GM12878 (cell line): ENCODE measurements around the gene ATG101. TPM values are rescaled to one million over a fixed set of nuclear protein-coding genes. Genes with fewer than 3 reads are reported as not detected.
A peak's percentile ranks its signal among the peaks of the same experiment; 100 is the strongest.

Source experiments
- ATAC-seq: fragments of 200-7000 bp; cut with Tn5 transposase; 3 replicates; pipeline ENCODE4 v1.9.1; 2020; ENCODE audit warnings: mild to moderate bottlenecking, moderate library complexity
- BruUV-seq: library from RNA; stranded (reverse); fragments of 400-500 nt; replicated peaks from 2 replicates; lab custom pipeline; 2021; lab: Mats Ljungman, UMichigan
- CTCF ChIA-PET: fragments of 300-600 bp; sonication (Branson Sonifier 250); formaldehyde crosslinking; extraction: SDS; loops from one replicate; lab custom pipeline; 2021; ENCODE audit warnings: inconsistent platforms; lab: Yijun Ruan, JAX
- POLR2A ChIA-PET: fragments of 350-600 bp; formaldehyde crosslinking; extraction: SDS; loops from one replicate; lab custom pipeline; 2021; ENCODE audit warnings: inconsistent platforms; lab: Charles Lee
- RAD21 ChIA-PET: fragments of 300-600 bp; sonication (Branson Sonifier 250); formaldehyde crosslinking; loops from one replicate; lab custom pipeline; 2023; ENCODE audit warnings: antibody characterized with exemption; ENCODE audit not compliant: unreplicated experiment; lab: Charles Lee
- SMC1A ChIA-PET: fragments of 300-600 bp; sonication (Branson Sonifier 250); formaldehyde crosslinking; loops from one replicate; lab custom pipeline; 2023; ENCODE audit not compliant: unreplicated experiment, uncharacterized antibody; lab: Charles Lee
- DNase-seq: peaks from one replicate; pipeline ENCODE4 v3.0.0-alpha.2; 2011; ENCODE audit warnings: low read depth, low spot score
- FAIRE-seq: peaks from 3 replicates; lab custom pipeline; 2011; peaks lifted over from hg19 to GRCh38; lab: Jason Lieb, UNC
- H2AFZ ChIP-seq: 2 replicates; pipeline ENCODE4 v1.6.0; 2011; ENCODE audit warnings: low read depth, low read length, control low read depth; ENCODE audit not compliant: control insufficient read depth
- H3K27ac ChIP-seq: 2 replicates; pipeline ENCODE4 v1.5.1; 2011; ENCODE audit warnings: control low read depth; ENCODE audit not compliant: control insufficient read depth, insufficient read depth
- H3K27me3 ChIP-seq, 2 experiments: replicated peaks in 1 of 2; 2 replicates each; pipeline versions ENCODE4 v1.6.0 to v1.6.1; 2011; ENCODE audit warnings: low read length in 1 of 2; ENCODE audit not compliant: control insufficient read depth in 2 of 2, insufficient read depth in 2 of 2
- H3K36me3 ChIP-seq, 2 experiments: 2 replicates each; pipeline ENCODE4 v1.5.1; 2011; ENCODE audit warnings: low read length in 1 of 2; ENCODE audit not compliant: control insufficient read depth in 2 of 2, insufficient read depth in 2 of 2
- H3K4me1 ChIP-seq: 2 replicates; pipeline ENCODE4 v1.6.1; 2011; ENCODE audit warnings: mild to moderate bottlenecking, low read length, moderate library complexity, mixed read lengths; ENCODE audit not compliant: control insufficient read depth, insufficient read depth
- H3K4me2 ChIP-seq: 2 replicates; pipeline ENCODE4 v1.6.0; 2011; ENCODE audit warnings: control low read depth; ENCODE audit not compliant: control insufficient read depth, insufficient read depth
- H3K4me3 ChIP-seq: fragments of 200-600 bp; sonication (generic); 2 replicates; pipeline ENCODE4 v1.5.1; 2016
- H3K79me2 ChIP-seq: 2 replicates; pipeline ENCODE4 v1.6.0; 2011; ENCODE audit warnings: low read length; ENCODE audit not compliant: control insufficient read depth, insufficient read depth
- H3K9ac ChIP-seq: 2 replicates; pipeline ENCODE4 v1.8.0; 2011; ENCODE audit warnings: low read length, control low read depth, mixed read lengths; ENCODE audit not compliant: control insufficient read depth, insufficient read depth
- H3K9me3 ChIP-seq: replicated peaks from 3 replicates; pipeline ENCODE4 v1.5.1; 2011; ENCODE audit warnings: mild to moderate bottlenecking, low read length; ENCODE audit not compliant: control insufficient read depth, insufficient read depth
- H4K20me1 ChIP-seq: 2 replicates; pipeline ENCODE4 v1.6.0; 2011; ENCODE audit not compliant: control insufficient read depth, insufficient read depth
- CBFB ChIP-seq: IDR thresholded peaks from 2 replicates; pipeline ENCODE4 v1.6.1; 2016; ENCODE audit warnings: antibody characterized with exemption, low read depth
- CBX5 ChIP-seq: sonication (generic); IDR thresholded peaks from 2 replicates; pipeline ENCODE4 v1.6.1; 2016; ENCODE audit warnings: low read depth, moderate library complexity, mild to moderate bottlenecking, inconsistent platforms
- CHD1 ChIP-seq: IDR thresholded peaks from 2 replicates; pipeline ENCODE4 v1.6.1; 2012; ENCODE audit warnings: low read depth, low read length, improper control_type of control experiment
- CREB1 ChIP-seq: IDR thresholded peaks from 2 replicates; pipeline ENCODE4 v1.6.1; 2012; ENCODE audit warnings: low read depth, mild to moderate bottlenecking, inconsistent platforms
- EED ChIP-seq: sonication (generic); IDR thresholded peaks from 2 replicates; pipeline ENCODE4 v1.6.1; 2016; ENCODE audit warnings: antibody characterized with exemption, low read depth
- IRF4 ChIP-seq: IDR thresholded peaks from 2 replicates; pipeline ENCODE4 v1.6.1; 2011; ENCODE audit warnings: low read depth, low read length
- MYC ChIP-seq: IDR thresholded peaks from 2 replicates; pipeline ENCODE4 v1.6.1; 2011; ENCODE audit warnings: mild to moderate bottlenecking, low read length, moderate library complexity, inconsistent platforms; ENCODE audit not compliant: insufficient read depth, insufficient replicate concordance, insufficient read length, severe bottlenecking
- NFXL1 ChIP-seq: fragments of 450-650 bp; IDR thresholded peaks from 2 replicates; pipeline ENCODE4 v1.6.1; 2017; ENCODE audit warnings: antibody characterized with exemption, mild to moderate bottlenecking, borderline replicate concordance
- POLR2A ChIP-seq: IDR thresholded peaks from 2 replicates; pipeline ENCODE4 v1.6.1; 2011; ENCODE audit warnings: low read depth, mild to moderate bottlenecking, low read length
- POLR2AphosphoS5 ChIP-seq: IDR thresholded peaks from 2 replicates; pipeline ENCODE4 v1.6.1; 2011; ENCODE audit warnings: mild to moderate bottlenecking, low read length, inconsistent platforms
- POU2F2 ChIP-seq: IDR thresholded peaks from 3 replicates; pipeline ENCODE4 v1.6.1; 2011; ENCODE audit warnings: low read depth, mild to moderate bottlenecking, low read length, borderline replicate concordance
- SMARCA5 ChIP-seq: fragments of 450-650 bp; IDR thresholded peaks from 2 replicates; pipeline ENCODE4 v1.6.1; 2017; ENCODE audit warnings: mild to moderate bottlenecking
- SP1 ChIP-seq: IDR thresholded peaks from one replicate; pipeline ENCODE4 v1.6.1; 2011; ENCODE audit warnings: low read depth, low read length
- SPI1 ChIP-seq: IDR thresholded peaks from 2 replicates; pipeline ENCODE4 v1.6.1; 2011; ENCODE audit warnings: low read depth, mild to moderate bottlenecking, low read length, moderate library complexity, borderline replicate concordance; ENCODE audit not compliant: insufficient read depth
- STAT1 ChIP-seq: fragments of 450-650 bp; conservative IDR thresholded peaks from 2 replicates; pipeline ENCODE4 v1.6.1; 2014; ENCODE audit warnings: antibody characterized with exemption, mild to moderate bottlenecking
- WRNIP1 ChIP-seq: IDR thresholded peaks from 2 replicates; pipeline ENCODE4 v1.6.1; 2011; ENCODE audit warnings: low read depth, low read length, improper control_type of control experiment, borderline replicate concordance
- ZBED1 ChIP-seq: IDR thresholded peaks from 2 replicates; pipeline ENCODE4 v1.6.1; 2016; ENCODE audit warnings: borderline replicate concordance
- ZNF207 ChIP-seq: fragments of 450-650 bp; IDR thresholded peaks from 2 replicates; pipeline ENCODE4 v1.6.1; 2014; ENCODE audit warnings: antibody characterized with exemption, mild to moderate bottlenecking, borderline replicate concordance
- ZNF384 ChIP-seq: IDR thresholded peaks from 2 replicates; pipeline ENCODE4 v1.6.1; 2012; ENCODE audit warnings: low read depth, mild to moderate bottlenecking, low read length, improper control_type of control experiment, borderline replicate concordance
- ZNF687 ChIP-seq: fragments of 450-650 bp; IDR thresholded peaks from 2 replicates; pipeline ENCODE4 v1.6.1; 2017; ENCODE audit warnings: mild to moderate bottlenecking, moderate library complexity
- WGBS: methylation state at CpG from one replicate; pipeline ENCODE4 v1.1.6; 2016; ENCODE audit warnings: low lambda C conversion rate; ENCODE audit not compliant: insufficient replicate concordance, insufficient coverage; ENCODE audit errors: missing lambda C conversion rate; 5-methylcytosine and 5-hydroxymethylcytosine counted together
- in situ Hi-C: fragments of 300-500 bp; cut with MboI; formaldehyde crosslinking; loops from 9 replicates; pipeline ENCODE4 v1.14.3; 2018; ENCODE audit warnings: mixed read lengths
- intact Hi-C: fragments of 100-400 bp; cut with micrococcal nuclease; formaldehyde crosslinking; loops from one replicate; pipeline ENCODE4 v1.14.2; 2022; ENCODE audit not compliant: unreplicated experiment
- polyA plus RNA-seq, 11 experiments: library from polyadenylated mRNA; depleted of rRNA in 4 of 11; unstranded in 6 of 11; stranded (reverse) in 5 of 11; fragments of >200 nt; fragmentation: Nextera tagmentation in 4 of 11; fragmentation: Illumina TruSeq in 1 of 11; extraction: Ambion mirVana in 4 of 11; extraction: Trizol in 1 of 11; gene quantifications; 1 replicate in 1 of 11; 2 replicates in 10 of 11; pipeline versions ENCODE4 v1.2.1 to v1.2.3, GENCODE V29; 2011 to 2016; ENCODE audit warnings: inconsistent platforms in 2 of 11, missing spikeins in 2 of 11, low read depth in 1 of 11
- total RNA-seq, 4 experiments: library from RNA; depleted of rRNA in 3 of 4; stranded (reverse); fragments of >200 nt in 3 of 4; fragmentation: Illumina TruSeq in 1 of 4; extraction: Trizol in 1 of 4; gene quantifications; 2 replicates each; pipeline versions ENCODE4 v1.2.1 to v1.2.3, GENCODE V29; 2013 to 2021
- TF ChIP-seq, protein P1 (sequence below): fragments of 450-650 bp; IDR thresholded peaks from 2 replicates; pipeline ENCODE4 v1.6.1; 2016; ENCODE audit warnings: mild to moderate bottlenecking

ATG101 gene
- total and polyA plus RNA-seq, 10 of the 15 experiments (the other 5 are each of a cell fraction or from before 2014, with no cell fraction given): 2.7 to 49.8 (median 35.3) TPM

- ATAC-seq: peak; percentile 0
- TF ChIP-seq ZNF384: no peak
- no peak for TF ChIP-seq POLR2A
- peak; percentile 26; the same call in 1 of the 2 replicates for TF ChIP-seq SPI1
- no peak for TF ChIP-seq MYC
- TF ChIP-seq ZNF207: no peak
- TF ChIP-seq, protein P1, sequence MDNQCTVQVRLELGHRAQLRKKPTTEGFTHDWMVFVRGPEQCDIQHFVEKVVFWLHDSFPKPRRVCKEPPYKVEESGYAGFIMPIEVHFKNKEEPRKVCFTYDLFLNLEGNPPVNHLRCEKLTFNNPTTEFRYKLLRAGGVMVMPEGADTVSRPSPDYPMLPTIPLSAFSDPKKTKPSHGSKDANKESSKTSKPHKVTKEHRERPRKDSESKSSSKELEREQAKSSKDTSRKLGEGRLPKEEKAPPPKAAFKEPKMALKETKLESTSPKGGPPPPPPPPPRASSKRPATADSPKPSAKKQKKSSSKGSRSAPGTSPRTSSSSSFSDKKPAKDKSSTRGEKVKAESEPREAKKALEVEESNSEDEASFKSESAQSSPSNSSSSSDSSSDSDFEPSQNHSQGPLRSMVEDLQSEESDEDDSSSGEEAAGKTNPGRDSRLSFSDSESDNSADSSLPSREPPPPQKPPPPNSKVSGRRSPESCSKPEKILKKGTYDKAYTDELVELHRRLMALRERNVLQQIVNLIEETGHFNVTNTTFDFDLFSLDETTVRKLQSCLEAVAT: 0 out of 2 replicates have a peak, but pooled peaks have one; percentile 66
- no peak for TF ChIP-seq CBFB
- peak; percentile 3 for TF ChIP-seq SP1
- TF ChIP-seq SMARCA5: no peak; the same call in 1 of the 2 replicates
- no peak for TF ChIP-seq NFXL1
- 0 out of 2 replicates have a peak, but pooled peaks have one; percentile 30 for TF ChIP-seq CHD1
- no peak for TF ChIP-seq IRF4
- TF ChIP-seq WRNIP1: no peak
- TF ChIP-seq STAT1: no peak
- no peak for TF ChIP-seq EED
- peak; percentile 81 for TF ChIP-seq POLR2AphosphoS5
- 0 out of 2 replicates have a peak, but pooled peaks have one; percentile 32 for TF ChIP-seq ZNF687
- no peak for TF ChIP-seq CREB1
- TF ChIP-seq POU2F2: no peak
- TF ChIP-seq CBX5: no peak
- no peak for TF ChIP-seq ZBED1
These were observed 19.5 kb upstream of the ATG101 start for GRCh38 chr12:52050116-52050757.

More at GRCh38 chr12:52050116-52050757, 19.5 kb upstream of the ATG101 start:
- 15% methylated on average over 16 of the region's 16 CpGs for WGBS
- Histone ChIP-seq H3K79me2 (no peaks in the 10 kb centered on the region), H3K9me3 (no peaks in the 10 kb centered on the region), H2AFZ (peak overlapping the region; percentile 84), H3K27ac (peak overlapping the region; percentile 67), H3K27me3 (no peaks in the 10 kb centered on the region), H3K36me3 (no peaks in the 10 kb centered on the region), H3K4me2 (peak overlapping the region; percentile 91), H3K4me3 (peak overlapping the region; percentile 76), H3K4me1 (peaks cover 23% of the 10 kb centered on the region), H3K9ac (peak overlapping the region; percentile 84), H4K20me1 (no peaks in the 10 kb centered on the region)
- ChIA-PET SMC1A (interaction anchor here (0.9 to 3.4 kb wide), 6 partner anchors 18 to 68 kb away, joined by 3 to 24 read pairs (median 4); no protein-coding TSS in a partner anchor), POLR2A (interaction anchor here (0.5 to 2.3 kb wide), 9 partner anchors 9 to 73 kb away, joined by 3 to 24 read pairs (median 4); partner anchors contain the start of gene ATG101), RAD21 (interaction anchor here (0.8 to 3.1 kb wide), 6 partner anchors 9 to 32 kb away, joined by 3 to 44 read pairs (median 9); partner anchors contain the start of gene ATG101), CTCF (interaction anchor here (0.9 to 3.2 kb wide), 8 partner anchors 12 to 32 kb away, joined by 3 to 47 read pairs (median 6); partner anchors contain the start of gene ATG101)
- in situ Hi-C loops: no loop called here
- intact Hi-C loops: no loop called here
- TSS peak; percentile 96 for BruUV-seq
- DNase-seq (no peak), FAIRE-seq (peak; percentile 72)
